GM12874 (cell line): ENCODE measurements around the gene ZNF175.

Source experiments
- TF ChIP-seq, protein P1 (sequence below): IDR thresholded peaks from 2 replicates; pipeline ENCODE4 v1.5.1; 2011; ENCODE audit warnings: low read depth, mild to moderate bottlenecking, control low read depth, low read length, moderate library complexity; ENCODE audit not compliant: insufficient read depth

The ZNF175 gene

DNA sequence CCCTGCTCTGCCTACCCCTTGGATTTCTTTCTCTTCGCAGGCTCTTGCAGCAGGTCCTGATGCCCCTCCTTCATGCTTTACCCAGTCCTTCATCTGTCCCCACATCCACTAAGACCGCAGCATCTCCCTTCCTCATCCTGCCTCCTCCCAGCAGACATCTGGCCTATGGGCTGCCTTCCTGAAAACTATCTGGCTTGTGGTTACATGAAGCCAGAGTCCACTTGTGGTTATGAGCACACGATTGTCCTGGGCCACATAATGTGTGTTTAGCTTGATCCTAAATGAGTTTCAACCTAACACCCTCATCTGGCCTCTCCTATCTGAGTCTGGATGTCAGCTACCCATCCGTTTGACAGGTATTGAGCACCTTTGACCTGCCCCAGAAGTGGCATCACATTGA lies 5.5 kb upstream of the ZNF175 start:
- TF ChIP-seq, protein P1, sequence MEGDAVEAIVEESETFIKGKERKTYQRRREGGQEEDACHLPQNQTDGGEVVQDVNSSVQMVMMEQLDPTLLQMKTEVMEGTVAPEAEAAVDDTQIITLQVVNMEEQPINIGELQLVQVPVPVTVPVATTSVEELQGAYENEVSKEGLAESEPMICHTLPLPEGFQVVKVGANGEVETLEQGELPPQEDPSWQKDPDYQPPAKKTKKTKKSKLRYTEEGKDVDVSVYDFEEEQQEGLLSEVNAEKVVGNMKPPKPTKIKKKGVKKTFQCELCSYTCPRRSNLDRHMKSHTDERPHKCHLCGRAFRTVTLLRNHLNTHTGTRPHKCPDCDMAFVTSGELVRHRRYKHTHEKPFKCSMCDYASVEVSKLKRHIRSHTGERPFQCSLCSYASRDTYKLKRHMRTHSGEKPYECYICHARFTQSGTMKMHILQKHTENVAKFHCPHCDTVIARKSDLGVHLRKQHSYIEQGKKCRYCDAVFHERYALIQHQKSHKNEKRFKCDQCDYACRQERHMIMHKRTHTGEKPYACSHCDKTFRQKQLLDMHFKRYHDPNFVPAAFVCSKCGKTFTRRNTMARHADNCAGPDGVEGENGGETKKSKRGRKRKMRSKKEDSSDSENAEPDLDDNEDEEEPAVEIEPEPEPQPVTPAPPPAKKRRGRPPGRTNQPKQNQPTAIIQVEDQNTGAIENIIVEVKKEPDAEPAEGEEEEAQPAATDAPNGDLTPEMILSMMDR: no peak

DNA sequence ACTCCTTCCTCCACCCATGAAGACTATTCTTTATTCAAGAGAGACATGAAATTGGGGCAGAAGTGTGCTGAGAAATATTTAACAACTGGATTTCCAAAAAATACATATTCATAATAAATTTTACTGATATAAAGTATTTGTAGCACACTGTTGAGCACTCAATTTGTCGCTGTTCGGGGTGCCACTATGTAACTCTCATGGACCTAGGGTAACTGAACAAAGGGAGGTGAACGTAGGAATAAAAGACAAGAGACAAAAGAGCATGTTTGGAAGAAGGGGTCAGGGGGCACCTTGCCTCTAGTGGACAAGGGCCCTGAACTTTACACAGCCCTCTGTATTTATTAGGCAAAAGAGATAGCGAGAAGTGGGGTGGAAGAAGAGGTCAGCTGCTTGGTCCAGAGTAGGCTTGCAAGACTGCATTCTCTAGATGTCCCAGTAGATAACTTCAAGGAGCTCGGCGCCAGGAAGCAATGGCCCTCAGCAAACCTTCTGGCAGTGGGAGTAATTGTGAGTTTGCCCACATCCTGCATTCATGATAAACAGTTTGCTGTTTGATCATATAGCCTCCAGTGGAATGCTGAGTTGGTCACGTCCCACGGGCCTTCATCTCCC lies 4.5 kb upstream of the ZNF175 start:
- TF ChIP-seq, protein P1: no peak

DNA sequence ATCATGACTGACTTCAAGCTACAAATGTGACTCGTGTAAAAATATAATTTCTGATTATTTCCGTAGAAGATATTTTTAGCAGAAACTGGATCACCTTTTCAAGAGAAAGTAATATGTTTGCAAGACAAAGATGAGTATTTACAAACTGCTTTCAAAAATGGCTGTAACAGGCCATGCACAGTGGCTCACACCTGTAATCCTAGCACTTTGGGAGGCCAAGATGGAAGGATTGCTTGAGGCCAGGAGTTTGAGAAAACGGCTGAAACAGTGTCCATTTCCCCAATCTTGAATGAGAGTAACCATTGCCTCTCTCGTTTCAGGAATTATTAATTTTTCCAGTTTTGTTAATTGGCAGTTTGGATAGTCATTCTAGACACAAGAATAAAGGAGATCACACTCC lies 3.5 kb upstream of the ZNF175 start:
- TF ChIP-seq, protein P1: no peak

DNA sequence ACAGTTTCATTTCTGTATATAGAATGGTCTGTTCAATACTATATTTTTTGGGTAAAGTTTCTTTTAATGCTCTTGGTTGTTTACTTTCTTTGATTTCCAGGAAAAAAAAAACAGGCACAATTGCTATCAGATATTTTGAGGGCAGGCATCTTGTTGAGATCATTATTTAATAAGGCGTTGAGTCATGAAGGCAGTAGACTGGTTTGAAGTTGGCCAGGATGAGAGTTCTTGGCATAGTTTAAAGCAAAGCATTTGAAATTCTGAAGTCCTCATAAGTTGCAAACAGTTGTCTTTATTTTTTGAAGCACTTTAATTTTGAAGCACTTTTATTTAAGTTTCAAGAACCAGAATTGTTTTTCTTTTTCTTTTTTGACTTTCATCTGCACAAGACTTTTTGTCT lies 2.6 kb upstream of the ZNF175 start:
- TF ChIP-seq, protein P1: no peak

DNA sequence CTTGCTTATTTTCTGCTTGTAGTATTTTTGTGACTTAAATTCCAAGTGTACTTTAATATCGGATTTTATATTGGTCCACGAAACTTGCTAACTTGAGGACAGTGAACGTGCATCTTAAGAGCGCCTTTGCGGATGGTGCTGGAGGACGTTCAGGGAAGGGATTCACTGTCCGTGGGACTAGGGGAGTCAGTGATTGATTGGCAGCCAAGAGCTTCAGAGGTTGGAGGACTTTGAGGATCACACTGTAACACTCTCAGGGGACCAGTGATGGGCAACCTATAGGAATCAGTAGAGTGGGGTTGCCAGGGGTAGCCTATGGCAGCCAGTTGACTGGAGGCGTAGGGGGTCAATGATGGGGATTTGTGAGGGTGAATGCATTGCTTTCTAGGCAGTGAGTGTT lies 516 bp downstream of the ZNF175 start:
- TF ChIP-seq, protein P1: no peak

DNA sequence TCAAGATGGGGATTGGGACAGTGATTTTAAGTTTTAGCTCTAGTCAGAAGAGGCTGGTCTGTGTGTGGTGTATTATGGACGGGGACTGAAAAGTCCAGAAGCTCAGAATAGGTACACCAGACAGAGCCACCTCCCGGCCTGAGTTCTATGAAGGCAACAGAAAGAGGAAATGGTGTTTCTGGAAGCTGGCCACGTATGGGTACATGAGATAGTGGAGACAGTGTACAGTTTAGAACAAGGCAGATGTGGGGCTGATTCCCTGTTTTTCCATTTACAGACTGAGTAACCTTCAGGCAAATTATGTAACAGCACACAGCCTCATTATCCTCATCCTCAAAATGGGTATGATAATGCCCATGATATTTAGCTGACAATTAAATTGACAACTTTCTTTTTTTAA lies 1.3 kb downstream of the ZNF175 start:
- TF ChIP-seq, protein P1: no peak

DNA sequence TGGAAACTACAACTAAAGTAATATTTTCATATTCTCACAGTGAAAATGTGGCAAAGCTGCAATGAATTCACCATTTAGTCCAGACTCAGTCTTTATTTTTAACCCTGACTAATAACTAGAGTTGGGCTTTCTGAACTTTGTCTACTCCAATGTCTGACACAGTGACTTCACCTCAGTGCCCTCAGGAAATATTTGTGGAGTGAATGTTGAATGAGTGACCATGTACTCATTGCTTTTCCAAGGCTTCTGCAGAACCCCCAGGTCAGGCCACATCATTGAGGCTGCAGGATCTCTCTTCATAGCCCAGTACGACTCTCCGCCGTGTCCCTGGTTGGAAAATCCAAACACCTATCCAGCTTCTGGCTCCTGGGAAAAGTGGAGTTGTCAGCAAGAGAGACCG lies 1.8 kb downstream of the ZNF175 start:
- TF ChIP-seq, protein P1: no peak

DNA sequence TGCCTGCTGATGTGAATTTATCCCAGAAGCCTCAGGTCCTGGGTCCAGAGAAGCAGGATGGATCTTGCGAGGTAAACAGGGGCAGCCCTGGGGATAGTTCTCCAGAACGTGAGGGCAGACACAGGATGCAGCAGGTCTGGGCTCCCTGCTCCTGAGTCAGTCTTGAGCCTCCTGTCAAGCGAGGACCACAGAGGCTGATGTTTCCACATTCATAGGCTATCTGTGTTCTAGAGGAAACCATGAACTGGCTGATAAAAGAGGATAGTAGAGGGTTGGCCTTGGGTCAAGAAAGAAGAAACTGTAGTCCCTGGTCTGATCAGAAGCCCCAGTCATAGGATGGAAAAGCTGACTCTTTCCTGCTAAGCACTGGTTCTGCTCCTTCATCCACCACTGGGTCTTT lies 2.2 kb downstream of the ZNF175 start:
- TF ChIP-seq, protein P1: no peak
